ENCODE results near the gene REPS2.

The REPS2 gene

GRCh38 chrX:16946361-16946964, at the start of gene REPS2:
Gene REPS2 (plus strand): TSS chrX:16946658. CDS start chrX:16946862, 204 bp downstream.
- peak within 1 kb of the TSS; percentile 31 to 49 for H3K27ac ChIP-seq

GRCh38 chrX:16897445-16897844, 49.0 kb upstream of the REPS2 start:
- H3K27ac ChIP-seq, result no peak overlapping the region
- no peak for TF ChIP-seq CTCF (IDR thresholded peaks at IDR 0.05)
- no peak overlapping the region for H3K4me3 ChIP-seq
- no peak for DNase-seq (ENCODE audit: low spot score)

More at GRCh38 chrX:16946361-16946964, at the start of gene REPS2:
- TF ChIP-seq CTCF (IDR thresholded peaks at IDR 0.05), result no peak
- H3K4me3 ChIP-seq, result peak within 1 kb of the TSS; percentile 75
- DNase-seq (ENCODE audit: low spot score), result no peak

GRCh38 chrX:16903274-16904022, 43.0 kb upstream of the REPS2 start:
- no peak for TF ChIP-seq CTCF (IDR thresholded peaks at IDR 0.05)
- Histone ChIP-seq H3K4me3 (no peak overlapping the region), H3K27ac (no peak overlapping the region)
- no peak for DNase-seq (ENCODE audit: low spot score)

- H3K27ac ChIP-seq, result no peak overlapping the region
- DNase-seq (ENCODE audit: low spot score), result no peak
- no peak for TF ChIP-seq CTCF (IDR thresholded peaks at IDR 0.05)
- no peak overlapping the region for H3K4me3 ChIP-seq
These were observed 36.1 kb upstream of the REPS2 start for GRCh38 chrX:16910376-16910775.

GRCh38 chrX:16914058-16914457, 32.4 kb upstream of the REPS2 start:
- Histone ChIP-seq H3K4me3 (no peak overlapping the region), H3K27ac (no peak overlapping the region)
- no peak for DNase-seq (ENCODE audit: low spot score)
- no peak for TF ChIP-seq CTCF (IDR thresholded peaks at IDR 0.05)

- no peak overlapping the region for H3K27ac ChIP-seq
- DNase-seq (ENCODE audit: low spot score), result no peak
- TF ChIP-seq CTCF (IDR thresholded peaks at IDR 0.05), result no peak
- no peak overlapping the region for H3K4me3 ChIP-seq
These were observed 29.9 kb upstream of the REPS2 start for GRCh38 chrX:16916561-16916960.

GRCh38 chrX:16917120-16917519, 29.3 kb upstream of the REPS2 start:
- no peak overlapping the region for H3K4me3 ChIP-seq
- TF ChIP-seq CTCF (IDR thresholded peaks at IDR 0.05), result no peak
- no peak for DNase-seq (ENCODE audit: low spot score)
- H3K27ac ChIP-seq, result no peak overlapping the region

All from coronary artery (tissue), 2 donors.